HG02642 (cell line): ENCODE data around the gene ZBTB34.

Experiments
- ATAC-seq: cut with Tn5 transposase; IDR thresholded peaks from one replicate; pipeline ENCODE4 v1.9.1; 2021; ENCODE audit warnings: mild to moderate bottlenecking; ENCODE audit not compliant: unreplicated experiment, poor library complexity

Gene ZBTB34

GRCh38 chr9:126842977-126843799 lies 17.3 kb upstream of the ZBTB34 start:
- no peak for ATAC-seq

DNA sequence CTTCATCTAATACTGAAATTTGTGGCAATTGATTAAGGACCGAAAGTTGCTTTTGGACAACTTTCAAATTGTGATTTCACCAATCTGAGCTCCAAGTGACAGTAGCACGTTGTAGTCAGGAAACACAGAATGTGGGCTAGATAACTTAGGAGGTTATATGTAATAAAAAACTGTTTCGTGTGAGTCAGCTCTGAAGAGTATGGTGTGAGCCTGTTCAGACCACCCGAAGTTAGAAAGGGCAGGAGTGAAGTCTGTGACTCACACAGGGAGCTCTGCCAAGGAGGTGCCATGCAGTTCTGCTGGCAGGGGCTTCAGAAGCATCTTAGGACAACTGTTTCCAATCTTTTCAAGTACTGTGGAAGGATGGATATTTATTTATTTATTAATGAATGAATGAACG lies 16.4 kb upstream of the ZBTB34 start:
- ATAC-seq: no peak

DNA sequence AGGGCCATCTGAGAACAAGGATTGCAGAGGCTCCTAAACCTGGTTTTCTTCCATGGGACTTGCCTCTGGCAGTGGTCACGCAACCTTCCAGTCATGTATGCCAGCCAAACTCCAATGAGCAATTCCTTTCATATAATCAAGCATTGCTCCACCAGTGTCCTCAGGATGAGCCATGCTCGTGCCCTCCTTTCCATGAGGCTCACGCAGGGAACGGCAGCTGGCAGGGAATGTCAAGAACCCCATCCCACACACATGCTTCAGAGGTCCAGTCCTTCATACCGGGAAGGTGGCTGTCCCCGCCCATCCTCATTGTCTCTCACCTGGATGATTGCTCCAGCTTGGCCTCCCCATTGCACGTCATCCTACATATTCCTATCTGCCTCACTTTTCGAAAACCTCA lies 13.4 kb upstream of the ZBTB34 start:
- ATAC-seq: no peak

DNA sequence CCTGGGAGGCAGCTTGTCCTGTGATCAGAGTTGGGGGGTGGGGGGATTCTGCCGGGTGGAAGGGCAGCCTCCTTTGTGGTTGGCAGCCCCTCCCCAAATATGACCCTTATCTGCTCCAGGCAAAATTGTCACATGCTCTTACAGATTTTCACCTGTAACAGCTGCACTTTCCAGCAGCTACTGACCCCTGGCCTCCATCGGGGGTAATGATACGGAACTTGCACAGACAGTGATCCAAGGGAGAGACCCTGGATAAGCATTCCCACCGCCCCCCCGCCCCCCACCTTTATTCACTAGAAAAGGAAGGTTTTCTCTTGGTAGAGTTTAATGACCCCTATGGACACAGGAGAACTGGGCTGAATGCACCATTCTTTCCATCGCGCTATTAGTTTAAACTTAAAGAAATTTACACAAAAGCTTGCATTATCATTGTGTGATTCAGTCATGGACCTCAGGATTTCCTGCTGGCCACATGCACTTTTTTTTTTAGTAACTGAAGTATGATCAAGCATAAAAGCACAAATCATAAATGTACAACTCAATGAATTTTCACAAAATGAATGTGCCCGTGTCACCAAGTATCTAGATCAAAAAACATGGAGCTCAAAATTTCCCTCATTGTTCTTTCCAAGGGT lies 10.7 kb upstream of the ZBTB34 start:
- no peak for ATAC-seq

DNA sequence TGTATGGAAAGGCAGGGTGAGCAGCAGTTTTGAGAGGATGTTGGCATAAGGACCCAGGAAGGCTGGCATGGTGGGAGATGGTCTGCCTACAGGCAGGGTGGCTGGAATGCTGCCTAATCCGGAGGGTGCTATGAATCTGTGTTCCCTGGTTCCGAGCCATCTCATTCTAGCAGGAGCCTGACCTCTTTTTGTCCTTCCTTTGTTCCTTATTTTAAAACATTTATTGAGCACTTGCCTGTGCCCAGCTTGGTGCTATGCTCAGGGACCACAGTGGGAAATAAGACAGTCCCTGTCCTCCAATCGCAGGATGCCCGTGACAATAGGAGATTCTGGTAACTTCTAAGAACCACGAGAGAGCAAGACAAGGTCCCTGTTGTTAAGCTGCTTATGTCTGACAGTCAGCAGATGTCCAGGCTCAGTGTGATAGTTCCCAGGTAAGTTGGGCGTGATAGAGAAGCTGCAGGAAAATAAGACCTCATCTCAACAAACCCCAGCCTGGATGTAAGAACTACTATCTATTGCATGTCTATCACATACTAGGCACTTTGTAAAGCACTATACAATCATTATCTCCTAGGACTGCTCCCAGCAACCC lies 9.1 kb upstream of the ZBTB34 start:
- ATAC-seq: no peak

DNA sequence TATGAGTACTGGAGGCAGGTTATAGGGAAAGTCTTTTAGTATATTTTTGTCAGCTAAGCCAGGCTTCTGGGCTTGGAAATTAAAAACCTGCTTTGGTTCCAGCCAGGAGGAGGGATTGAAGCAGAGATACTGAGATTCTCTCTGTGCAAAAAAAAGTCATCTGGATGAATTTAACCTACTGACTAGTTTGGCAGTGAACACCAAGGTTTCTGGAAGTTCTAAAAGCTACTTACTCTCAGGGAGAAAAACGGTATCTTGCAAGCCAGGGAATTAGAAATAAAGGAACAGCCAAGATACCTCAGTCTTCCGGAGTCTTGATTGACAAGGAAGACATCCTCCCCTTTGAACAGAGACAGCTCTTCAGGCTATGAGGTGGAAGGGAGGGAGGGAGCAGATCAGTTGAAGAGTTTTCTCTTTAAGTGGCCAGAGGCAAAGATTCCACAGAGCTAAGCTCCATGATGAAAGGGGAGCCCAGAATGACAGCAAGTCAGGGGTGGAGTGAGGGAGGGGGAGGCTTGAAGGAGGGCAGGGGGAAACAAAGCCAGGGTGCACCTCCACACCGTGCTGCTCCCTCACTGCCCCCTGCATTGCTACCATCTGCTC lies 8.3 kb upstream of the ZBTB34 start:
- no peak for ATAC-seq

DNA sequence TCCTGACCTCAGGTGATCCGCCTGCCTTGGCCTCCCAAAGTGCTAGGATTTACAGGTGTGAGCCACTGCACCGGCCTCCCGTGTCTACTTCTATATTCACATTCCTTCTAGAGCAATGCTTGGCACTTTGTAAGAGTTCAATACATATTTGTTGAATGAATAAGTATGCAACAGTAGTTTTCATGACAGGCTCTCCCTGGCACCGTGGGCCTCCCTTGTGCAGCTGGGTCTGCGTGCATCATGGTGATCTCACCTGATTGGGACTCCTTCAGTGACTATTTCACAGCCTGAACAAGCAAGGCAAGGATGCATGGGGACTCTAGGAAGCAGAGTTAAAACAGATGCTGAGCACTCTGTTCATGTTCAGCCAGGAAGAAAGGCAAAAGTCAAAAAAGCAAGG lies 6.8 kb upstream of the ZBTB34 start:
- ATAC-seq: no peak

DNA sequence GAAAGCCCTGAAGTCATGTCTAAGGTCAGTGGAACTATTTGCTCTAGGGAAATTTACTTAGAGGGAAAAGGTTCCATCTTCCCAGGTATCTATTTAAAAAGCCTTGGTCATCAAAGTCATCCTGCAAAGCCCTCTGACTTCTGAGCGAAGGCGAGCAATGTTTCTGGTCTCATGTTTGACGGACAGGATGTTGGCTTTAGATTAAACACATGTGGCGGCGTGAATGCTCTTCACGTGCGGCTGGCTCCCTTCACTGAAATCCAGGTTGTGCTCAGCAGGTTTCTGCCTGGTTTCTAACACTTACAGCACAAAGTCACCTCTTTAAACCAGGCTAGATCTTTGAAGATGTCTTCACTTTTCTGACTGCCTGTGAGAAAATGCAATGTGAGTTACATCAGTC lies 5.7 kb upstream of the ZBTB34 start:
- no peak for ATAC-seq

DNA sequence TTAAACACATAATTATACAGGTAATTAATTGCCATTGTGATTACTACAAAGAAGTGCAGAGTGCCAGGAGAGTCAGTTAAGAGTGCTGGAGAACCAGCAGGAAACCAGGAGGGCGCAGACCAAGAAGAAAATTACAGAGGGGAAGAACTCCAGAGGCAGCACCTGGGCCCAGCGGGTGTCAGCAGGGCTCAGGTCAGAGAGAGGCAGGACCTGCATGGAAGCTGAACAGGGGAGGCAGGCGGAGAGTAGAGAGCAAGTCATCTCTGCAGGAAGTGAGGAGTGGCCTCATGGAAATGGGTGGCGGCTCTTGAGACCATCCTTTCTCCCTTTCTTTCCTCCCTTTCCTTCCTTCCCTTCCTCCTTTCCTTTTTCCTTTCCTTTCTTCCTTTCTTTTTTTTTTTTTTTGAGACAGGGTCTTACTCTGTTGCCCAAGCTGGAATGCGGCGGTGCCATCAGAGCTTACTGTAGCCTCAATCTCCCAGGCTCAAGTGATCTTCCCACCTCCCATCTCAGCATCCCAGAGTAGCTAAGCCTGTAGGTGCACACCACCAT lies 4.0 kb upstream of the ZBTB34 start:
- no peak for ATAC-seq

GRCh38 chr9:126857261-126857960 lies 3.0 kb upstream of the ZBTB34 start:
- no peak for ATAC-seq

DNA sequence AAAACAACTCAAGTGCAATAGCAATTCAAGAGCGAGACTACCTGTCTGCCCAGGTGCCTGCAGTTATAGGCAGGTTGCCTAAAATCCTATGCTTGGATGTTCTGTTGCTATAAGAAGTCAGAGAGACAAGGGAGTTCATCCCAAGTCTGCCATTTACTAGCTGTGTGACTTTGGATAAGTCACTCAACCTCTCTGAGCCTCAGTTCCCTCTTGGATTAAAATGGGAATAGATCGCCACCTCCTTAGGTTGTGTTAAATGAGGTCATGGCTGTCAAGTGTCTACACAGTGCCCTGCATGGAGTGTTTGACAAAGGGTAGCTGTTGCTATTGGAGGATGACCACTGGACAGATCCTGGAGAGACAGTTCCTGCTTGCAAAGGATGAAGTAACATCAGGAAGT lies 1.3 kb upstream of the ZBTB34 start:
- no peak for ATAC-seq

GRCh38 chr9:126860757-126861466 lies 473 bp downstream of the ZBTB34 start:
- peak; percentile 39 for ATAC-seq

GRCh38 chr9:126861707-126862103 lies 1.3 kb downstream of the ZBTB34 start:
- ATAC-seq: no peak

- ATAC-seq: no peak
These were observed 1.8 kb downstream of the ZBTB34 start for GRCh38 chr9:126862104-126862761.

DNA sequence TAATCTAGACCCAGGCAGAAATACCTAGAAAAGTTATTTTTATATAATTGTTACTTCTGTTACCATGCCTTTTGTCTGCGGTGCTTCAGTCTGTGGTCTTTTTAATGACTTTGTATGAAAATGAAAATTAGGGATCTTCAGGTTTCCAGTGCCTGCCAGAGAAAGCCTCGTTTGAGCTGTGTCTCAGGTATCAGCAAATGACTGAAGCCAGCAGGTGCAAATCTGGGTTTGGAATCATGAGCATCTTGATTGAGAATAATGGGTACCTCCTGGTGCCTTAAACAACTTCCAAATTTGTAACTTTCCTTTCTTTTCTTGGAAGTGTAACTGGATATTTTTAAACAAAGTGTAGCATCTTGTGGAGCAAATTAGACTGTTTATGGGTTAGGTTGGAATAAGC lies 4.3 kb downstream of the ZBTB34 start:
- no peak for ATAC-seq

GRCh38 chr9:126869368-126869767 lies 8.9 kb downstream of the ZBTB34 start:
- no peak for ATAC-seq

DNA sequence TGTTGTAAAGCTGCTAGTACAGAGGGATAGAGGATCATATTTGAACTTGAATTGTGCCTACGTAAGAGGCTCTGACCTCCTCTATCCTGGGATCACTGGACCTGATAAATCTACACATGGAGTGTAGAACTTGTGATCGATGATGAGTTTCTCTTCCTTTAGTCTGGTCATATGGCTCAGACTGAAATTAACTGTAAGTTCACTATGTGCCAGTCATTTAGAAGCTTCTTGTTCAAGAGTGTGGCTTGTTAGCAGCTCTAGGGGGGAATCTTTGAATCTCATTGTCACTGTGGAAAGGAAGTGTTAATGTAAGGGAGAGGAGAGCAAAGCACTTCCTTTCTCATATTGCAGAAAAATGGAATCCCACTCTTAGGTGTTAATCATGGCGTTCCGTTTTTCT lies 12.1 kb downstream of the ZBTB34 start:
- no peak for ATAC-seq

GRCh38 chr9:126874546-126875314 lies 14.3 kb downstream of the ZBTB34 start:
- ATAC-seq: no peak
